Neural cell (in vitro differentiated cells): ENCODE measurements around the gene SESN2.
"Not testable (repeated sequence)": the region's sequence is repeated elsewhere in the genome, so short reads cannot be mapped to it uniquely, and the experiment has no call there.

ENCODE experiments used
- CTCF ChIP-seq: fragments of 450-650 bp; IDR thresholded peaks from 2 replicates; pipeline ENCODE4 v1.5.1; 2014; ENCODE audit warnings: antibody characterized with exemption, mild to moderate bottlenecking, moderate library complexity; ENCODE audit not compliant: poor library complexity, severe bottlenecking
- EP300 ChIP-seq: fragments of 450-650 bp; conservative IDR thresholded peaks from 2 replicates; pipeline ENCODE4 v1.6.1; 2014; ENCODE audit warnings: antibody characterized with exemption, mild to moderate bottlenecking, moderate library complexity; ENCODE audit not compliant: poor library complexity, severe bottlenecking
- EZH2 ChIP-seq: fragments of 200-600, 300-800 bp; shearing (Covaris generic), sonication (generic); IDR thresholded peaks from 2 replicates; pipeline ENCODE4 v1.6.1; 2014; ENCODE audit warnings: antibody characterized with exemption, low read length, borderline replicate concordance, mild to moderate bottlenecking; ENCODE audit not compliant: insufficient read depth, poor library complexity, severe bottlenecking
- MXI1 ChIP-seq: fragments of 450-650 bp; conservative IDR thresholded peaks from 2 replicates; pipeline ENCODE4 v1.6.1; 2014; ENCODE audit warnings: antibody characterized with exemption, mild to moderate bottlenecking; ENCODE audit not compliant: poor library complexity, severe bottlenecking
- POLR2AphosphoS5 ChIP-seq: IDR thresholded peaks from 2 replicates; pipeline ENCODE4 v1.6.1; 2012
- REST ChIP-seq: IDR thresholded peaks from 2 replicates; pipeline ENCODE4 v1.6.1; 2012; ENCODE audit warnings: borderline replicate concordance
- SMC3 ChIP-seq: fragments of 450-650 bp; conservative IDR thresholded peaks from 2 replicates; pipeline ENCODE4 v1.6.1; 2014; ENCODE audit warnings: antibody characterized with exemption, mild to moderate bottlenecking, moderate library complexity; ENCODE audit not compliant: poor library complexity
- TAF1 ChIP-seq: IDR thresholded peaks from 2 replicates; pipeline ENCODE4 v1.6.1; 2012; ENCODE audit warnings: low read depth

GRCh38 chr1:28327431-28327830, 68.1 kb downstream of the SESN2 start:
- not testable (repeated sequence) for TF ChIP-seq CTCF, TAF1, POLR2AphosphoS5, REST, SMC3, EP300, EZH2, MXI1
